HepG2 (cell line): ENCODE measurements around the gene RCAN2. TPM values are rescaled to one million over a fixed set of nuclear protein-coding genes. Genes with fewer than 3 reads are reported as not detected.

ENCODE experiments used
- ATAC-seq: fragments of 200-7000 bp; cut with Tn5 transposase; 3 replicates; pipeline ENCODE4 v1.9.1; 2020; ENCODE audit warnings: mild to moderate bottlenecking, moderate library complexity
- BruUV-seq: library from RNA; stranded (reverse); fragments of 400-500 nt; replicated peaks from 2 replicates; lab custom pipeline; 2021; lab: Mats Ljungman, UMichigan
- CTCF ChIA-PET: fragments of 300-600 bp; formaldehyde crosslinking; extraction: SDS; loops from one replicate; lab custom pipeline; 2021; ENCODE audit warnings: low total read pairs, inconsistent platforms, low intra/inter-chr PET ratio; lab: Yijun Ruan, JAX
- POLR2A ChIA-PET: fragments of 350-600 bp; sonication (Branson Sonifier 250); formaldehyde crosslinking; loops from one replicate; lab custom pipeline; 2020; ENCODE audit warnings: antibody characterized with exemption, inconsistent platforms; lab: Yijun Ruan, JAX
- DNase-seq: peaks from one replicate; pipeline ENCODE4 v3.0.0-alpha.2; 2015; ENCODE audit warnings: low spot score
- FAIRE-seq: peaks from 3 replicates; lab custom pipeline; 2011; peaks lifted over from hg19 to GRCh38; lab: Jason Lieb, UNC
- H2AFZ ChIP-seq: one replicate; pipeline ENCODE4 v1.6.1; 2011; ENCODE audit warnings: low read length, inconsistent platforms
- H3K27ac ChIP-seq: fragments of 300-600 bp; 3 replicates; pipeline ENCODE4 v1.8.0; 2011; ENCODE audit warnings: mixed run types, mild to moderate bottlenecking, mixed read lengths, low read length, inconsistent platforms; ENCODE audit not compliant: insufficient read depth; ENCODE audit errors: extremely low read length
- H3K27me3 ChIP-seq, 2 experiments: fragments of 200-600 bp in 1 of 2; 2 replicates in 1 of 2; 3 replicates in 1 of 2; pipeline versions ENCODE4 v1.6.0 to v1.8.0; 2011; ENCODE audit warnings: low read length in 2 of 2, mild to moderate bottlenecking in 2 of 2, moderate library complexity in 2 of 2, inconsistent platforms in 1 of 2; ENCODE audit not compliant: insufficient read depth in 2 of 2, control insufficient read depth in 1 of 2
- H3K36me3 ChIP-seq, 2 experiments: fragments of 200-600 bp in 1 of 2; replicated peaks in 1 of 2; 2 replicates in 1 of 2; 3 replicates in 1 of 2; pipeline versions ENCODE4 v1.5.1 to v1.8.0; 2011; ENCODE audit warnings: low read length in 2 of 2, inconsistent platforms in 1 of 2; ENCODE audit not compliant: insufficient read depth in 2 of 2, control insufficient read depth in 1 of 2
- H3K4me1 ChIP-seq: 2 replicates; pipeline ENCODE4 v1.5.1; 2012; ENCODE audit warnings: low read length, inconsistent platforms; ENCODE audit not compliant: insufficient read depth
- H3K4me2 ChIP-seq: 2 replicates; pipeline ENCODE4 v1.6.0; 2011; ENCODE audit warnings: low read depth, low read length, inconsistent platforms
- H3K4me3 ChIP-seq, 3 experiments: fragments of 200-600 bp in 1 of 3; sonication (generic), shearing (Covaris generic) in 1 of 3; replicated peaks in 1 of 3; 2 replicates each; pipeline ENCODE4 v1.5.1; 2011 to 2016; ENCODE audit warnings: low read length in 3 of 3, inconsistent platforms in 2 of 3, low read depth in 2 of 3, mild to moderate bottlenecking in 2 of 3, control low read depth in 1 of 3, mixed read lengths in 1 of 3; ENCODE audit not compliant: insufficient read depth in 1 of 3
- H3K79me2 ChIP-seq: one replicate; pipeline ENCODE4 v1.6.1; 2011; ENCODE audit warnings: low read length, inconsistent platforms; ENCODE audit not compliant: insufficient read depth
- H3K9ac ChIP-seq: 2 replicates; pipeline ENCODE4 v1.6.0; 2011; ENCODE audit warnings: mild to moderate bottlenecking, low read depth, low read length, inconsistent platforms; ENCODE audit not compliant: insufficient read depth
- H3K9me3 ChIP-seq: 2 replicates; pipeline ENCODE4 v1.5.1; 2012; ENCODE audit warnings: mild to moderate bottlenecking, low read length
- H4K20me1 ChIP-seq: 2 replicates; pipeline ENCODE4 v1.6.0; 2011; ENCODE audit warnings: inconsistent platforms, mild to moderate bottlenecking, low read length, moderate library complexity; ENCODE audit not compliant: insufficient read depth
- ARHGAP35 ChIP-seq: sonication (generic); formaldehyde crosslinking; IDR thresholded peaks from 2 replicates; pipeline ENCODE4 v1.9.0; 2022; ENCODE audit warnings: mild to moderate bottlenecking, inconsistent platforms, moderate library complexity, missing genetic modification reagents, borderline replicate concordance
- ARID2 ChIP-seq: sonication (generic); formaldehyde crosslinking; IDR thresholded peaks from 2 replicates; pipeline ENCODE4 v1.8.1; 2022; ENCODE audit warnings: mild to moderate bottlenecking, missing genetic modification reagents, borderline replicate concordance
- CHD4 ChIP-seq: fragments of 200-600 bp; sonication (generic); IDR thresholded peaks from 2 replicates; pipeline ENCODE4 v1.7.0; 2017; ENCODE audit warnings: mild to moderate bottlenecking, low read length, borderline replicate concordance
- HNRNPUL1 ChIP-seq: fragments of 200-400 bp; formaldehyde crosslinking; IDR thresholded peaks from 2 replicates; pipeline ENCODE4 v1.6.1; 2017; ENCODE audit warnings: low read depth, mild to moderate bottlenecking, low read length, moderate library complexity
- ISX ChIP-seq: sonication (generic); formaldehyde crosslinking; conservative IDR thresholded peaks from 2 replicates; pipeline ENCODE4 v1.5.0; 2020; ENCODE audit warnings: missing genetic modification reagents
- KLF16 ChIP-seq, 2 experiments: sonication (generic) in 1 of 2; formaldehyde crosslinking in 1 of 2; IDR thresholded peaks; 2 replicates each; pipeline versions ENCODE4 v1.6.1 to v1.8.0; 2016 to 2023; ENCODE audit warnings: missing genetic modification reagents in 2 of 2, missing compliant biosample characterization in 1 of 2
- MYPOP ChIP-seq: sonication (generic); formaldehyde crosslinking; IDR thresholded peaks from 2 replicates; pipeline ENCODE4 v1.8.1; 2023; ENCODE audit warnings: mild to moderate bottlenecking, moderate library complexity, missing genetic modification reagents
- POLR2A ChIP-seq, 2 experiments: IDR thresholded peaks; 2 replicates each; pipeline ENCODE4 v1.6.1; 2011; ENCODE audit warnings: low read depth in 2 of 2, low read length in 2 of 2, mild to moderate bottlenecking in 1 of 2, moderate library complexity in 1 of 2; ENCODE audit not compliant: insufficient read depth in 1 of 2
- PREB ChIP-seq: sonication (generic); formaldehyde crosslinking; IDR thresholded peaks from 2 replicates; pipeline ENCODE4 v1.4.0; 2020; ENCODE audit warnings: missing genetic modification reagents
- SAFB2 ChIP-seq: sonication (generic); formaldehyde crosslinking; IDR thresholded peaks from 2 replicates; pipeline ENCODE4 v1.5.1; 2020; ENCODE audit warnings: missing genetic modification reagents, low read depth, mild to moderate bottlenecking, borderline replicate concordance
- SMAD9 ChIP-seq: sonication (generic); formaldehyde crosslinking; IDR thresholded peaks from 2 replicates; pipeline ENCODE4 v1.5.1; 2020; ENCODE audit warnings: mild to moderate bottlenecking, missing genetic modification reagents
- TCF7 ChIP-seq: sonication (generic); IDR thresholded peaks from 2 replicates; pipeline ENCODE4 v1.6.1; 2016; ENCODE audit warnings: antibody characterized with exemption, low read depth
- THRA ChIP-seq: sonication (generic); formaldehyde crosslinking; IDR thresholded peaks from 2 replicates; pipeline ENCODE4 v1.4.0; 2020; ENCODE audit warnings: missing genetic modification reagents, borderline replicate concordance
- ZBTB14 ChIP-seq: sonication (generic); formaldehyde crosslinking; IDR thresholded peaks from 2 replicates; pipeline ENCODE4 v1.4.0; 2020; ENCODE audit warnings: missing genetic modification reagents
- ZNF12 ChIP-seq: sonication (generic); formaldehyde crosslinking; IDR thresholded peaks from 2 replicates; pipeline ENCODE4 v1.5.0; 2020; ENCODE audit warnings: missing genetic modification reagents
- ZNF430 ChIP-seq: sonication (generic); formaldehyde crosslinking; IDR thresholded peaks from 2 replicates; pipeline ENCODE4 v1.9.0; 2021; ENCODE audit warnings: mild to moderate bottlenecking, missing genetic modification reagents
- ZNF770 ChIP-seq: sonication (generic); formaldehyde crosslinking; IDR thresholded peaks from 2 replicates; pipeline ENCODE4 v1.5.0; 2020; ENCODE audit warnings: mild to moderate bottlenecking, missing genetic modification reagents
- ZNF782 ChIP-seq: sonication (generic); formaldehyde crosslinking; IDR thresholded peaks from 2 replicates; pipeline ENCODE4 v1.4.0; 2020; ENCODE audit warnings: missing genetic modification reagents, mild to moderate bottlenecking, borderline replicate concordance
- ZSCAN9 ChIP-seq: IDR thresholded peaks from 2 replicates; pipeline ENCODE4 v1.6.1; 2016; ENCODE audit warnings: borderline replicate concordance
- WGBS: methylation state at CpG from one replicate; pipeline ENCODE4 v1.1.6; 2017; ENCODE audit warnings: low lambda C conversion rate; 5-methylcytosine and 5-hydroxymethylcytosine counted together
- in situ Hi-C: cut with HindIII; loops from 2 replicates; pipeline ENCODE4 v1.10.0; 2017; ENCODE audit warnings: low pct_unique_long_range_greater_than_20kb; ENCODE audit not compliant: extremely low pct_ligation_motif_present
- intact Hi-C: fragments of 100-400 bp; cut with micrococcal nuclease; formaldehyde crosslinking; loops from one replicate; pipeline ENCODE4 v1.10.0; 2022; ENCODE audit not compliant: unreplicated experiment
- polyA plus RNA-seq, 8 experiments: library from polyadenylated mRNA; depleted of rRNA in 3 of 8; stranded (reverse) in 7 of 8; unstranded in 1 of 8; fragments of >200 nt; fragmentation: Illumina TruSeq in 4 of 8; extraction: Trizol in 4 of 8; gene quantifications; 2 replicates each; pipeline versions ENCODE4 v1.2.1 to v1.2.3, GENCODE V29; 2011 to 2016; ENCODE audit warnings: low read depth in 4 of 8, missing spikeins in 1 of 8, mixed read lengths in 1 of 8; ENCODE audit not compliant: insufficient read depth in 1 of 8
- total RNA-seq, 5 experiments: library from RNA; depleted of rRNA; stranded (reverse); fragments of >200 nt; fragmentation: Illumina TruSeq; extraction: Trizol; gene quantifications; 2 replicates each; pipeline ENCODE4 v1.2.3, GENCODE V29; 2016; ENCODE audit warnings: low read depth in 1 of 5

Gene RCAN2
- total and polyA plus RNA-seq, 2 of the 13 experiments (the other 11 are each of a cell fraction or from before 2014, with no cell fraction given): not detected

- no peak for TF ChIP-seq ZNF770 (CRISPR knock-in tag)
- no peak for TF ChIP-seq ARID2 (CRISPR knock-in tag)
- no peak for TF ChIP-seq SMAD9 (CRISPR knock-in tag)
- TF ChIP-seq PREB: no peak
- TF ChIP-seq ZSCAN9: no peak
- TF ChIP-seq MYPOP (CRISPR knock-in tag): no peak
- no peak for TF ChIP-seq HNRNPUL1
These were observed 315.8 kb downstream of the RCAN2 start (continued) for GRCh38 chr6:46175446-46175845.

DNA sequence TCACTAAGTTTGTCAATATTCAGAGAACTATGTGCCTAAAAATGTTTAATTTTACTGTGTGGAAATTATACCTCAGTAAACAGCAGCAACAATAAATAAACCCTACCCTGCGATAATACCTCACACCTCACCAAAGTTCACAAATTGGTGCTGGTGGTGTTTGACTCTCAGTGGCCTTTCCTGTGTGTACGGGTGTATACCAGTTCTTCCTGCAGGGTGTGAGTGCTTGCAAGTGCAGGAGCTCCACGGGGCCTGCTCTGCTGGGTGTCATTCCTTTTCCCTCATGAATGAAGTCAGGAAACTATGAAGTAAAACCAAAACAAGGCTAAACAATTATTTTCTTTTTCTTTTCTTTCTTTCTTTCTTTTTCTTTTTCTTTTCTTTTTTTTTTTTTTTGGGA lies 316.3 kb downstream of the RCAN2 start:
- DNase-seq: no peak
- 10% methylated on average over 3 of the region's 3 CpGs for WGBS
- Histone ChIP-seq H3K9ac (no peak overlapping the region), H3K9me3 (no peaks in the 10 kb centered on the region), H4K20me1 (no peaks in the 10 kb centered on the region), H3K27ac (no peak overlapping the region), H3K27me3 (peaks cover 0 to 14% of the 10 kb centered on the region in 2 experiments; a peak in 2 of 5 replicates), H3K4me2 (no peak overlapping the region), H3K36me3 (no peaks in the 10 kb centered on the region), H3K4me3 (no peak overlapping the region), H2AFZ (no peak overlapping the region), H3K4me1 (no peaks in the 10 kb centered on the region), H3K79me2 (no peaks in the 10 kb centered on the region)
- no peak for FAIRE-seq
- POLR2A ChIA-PET: no interaction called here
- no TSS peak for BruUV-seq
- in situ Hi-C loops (no loop called here), intact Hi-C loops (no loop called here)
- no peak for ATAC-seq
- CTCF ChIA-PET: no interaction called here
- TF ChIP-seq ZBTB14 (CRISPR knock-in tag) (no peak), CHD4 (no peak), ZNF782 (CRISPR knock-in tag) (no peak), POLR2A (IDR thresholded peaks at IDR 0.05; ENCODE audit: insufficient read depth in 1 of 2, low read depth in 2 of 2, low read length in 2 of 2) (no peak), TCF7 (no peak), ISX (no peak), ARHGAP35 (CRISPR knock-in tag) (no peak), SAFB2 (CRISPR knock-in tag) (no peak), KLF16 (CRISPR knock-in tag; IDR thresholded peaks at IDR 0.05) (no peak), ZNF430 (no peak), THRA (CRISPR knock-in tag) (no peak), ZNF12 (CRISPR knock-in tag) (no peak)
